ENCODE data around the gene TBC1D1. TPM values are rescaled to one million over a fixed set of nuclear protein-coding genes. Genes with fewer than 3 reads are reported as not detected.

Gene TBC1D1
- polyA plus RNA-seq, 3 donors from 2014 or later: 15.2 to 33.3 (median 18.0) TPM

- no peak overlapping the region for H3K4me3 Mint-ChIP-seq
- peaks cover 3 to 26% (median 21%) of the 10 kb centered on the region in 3 donors for H3K36me3 Mint-ChIP-seq
- H3K27me3 Mint-ChIP-seq (ENCODE audit: low read depth in 3 of 3): peaks cover 0 to 2% (median 0%) of the 10 kb centered on the region in 3 donors
- DNase-seq: no peak
- H3K27ac Mint-ChIP-seq: no peak overlapping the region
- no peaks in the 10 kb centered on the region for H3K9me3 Mint-ChIP-seq
- peaks cover 28 to 48% of the 10 kb centered on the region in 2 donors for H3K4me1 Mint-ChIP-seq
These were observed 60.8 kb downstream of the TBC1D1 start for GRCh38 chr4:37951461-37952352.

GRCh38 chr4:37953156-37953555, 62.3 kb downstream of the TBC1D1 start:
- H3K9me3 Mint-ChIP-seq: no peaks in the 10 kb centered on the region
- peaks cover 18 to 34% of the 10 kb centered on the region in 2 donors for H3K4me1 Mint-ChIP-seq
- H3K27me3 Mint-ChIP-seq (ENCODE audit: low read depth in 3 of 3): peaks cover 0 to 2% (median 0%) of the 10 kb centered on the region in 3 donors
- DNase-seq: no peak
- no peak overlapping the region for H3K4me3 Mint-ChIP-seq
- peaks cover 3 to 26% (median 21%) of the 10 kb centered on the region in 3 donors for H3K36me3 Mint-ChIP-seq
- H3K27ac Mint-ChIP-seq: no peak overlapping the region

- no peak overlapping the region for H3K4me3 Mint-ChIP-seq
- DNase-seq: no peak
- no peak overlapping the region for H3K27ac Mint-ChIP-seq
- no peaks in the 10 kb centered on the region for H3K9me3 Mint-ChIP-seq
- H3K4me1 Mint-ChIP-seq: peaks cover 12 to 28% of the 10 kb centered on the region in 2 donors
- H3K27me3 Mint-ChIP-seq (ENCODE audit: low read depth in 3 of 3): peaks cover 0 to 2% (median 0%) of the 10 kb centered on the region in 3 donors
- H3K36me3 Mint-ChIP-seq: peaks cover 3 to 26% (median 21%) of the 10 kb centered on the region in 3 donors
These were observed 62.9 kb downstream of the TBC1D1 start for GRCh38 chr4:37953620-37954293.

- Mint-ChIP-seq H3K4me3 (no peak overlapping the region), H3K4me1 (peaks cover 0 to 4% of the 10 kb centered on the region in 2 donors), H3K27ac (no peak overlapping the region), H3K27me3 (ENCODE audit: low read depth in 3 of 3) (no peaks in the 10 kb centered on the region), H3K9me3 (no peaks in the 10 kb centered on the region), H3K36me3 (peaks cover 3 to 18% (median 14%) of the 10 kb centered on the region in 3 donors)
- DNase-seq: no peak
These were observed 66.1 kb downstream of the TBC1D1 start for GRCh38 chr4:37956941-37957340.

- no peaks in the 10 kb centered on the region for H3K27me3 Mint-ChIP-seq (ENCODE audit: low read depth in 3 of 3)
- no peak overlapping the region for H3K27ac Mint-ChIP-seq
- H3K4me1 Mint-ChIP-seq: peaks cover 3 to 5% of the 10 kb centered on the region in 2 donors
- no peaks in the 10 kb centered on the region for H3K9me3 Mint-ChIP-seq
- no peak for DNase-seq
- H3K36me3 Mint-ChIP-seq: no peaks in the 10 kb centered on the region
- no peak overlapping the region for H3K4me3 Mint-ChIP-seq
These were observed 68.0 kb downstream of the TBC1D1 start for GRCh38 chr4:37958932-37959331.

- H3K36me3 Mint-ChIP-seq: no peaks in the 10 kb centered on the region
- peaks cover 7 to 15% of the 10 kb centered on the region in 2 donors for H3K4me1 Mint-ChIP-seq
- no peaks in the 10 kb centered on the region for H3K9me3 Mint-ChIP-seq
- peak within 1 kb of the TSS in 2 of 6 donors; percentile 4 to 25 for H3K27ac Mint-ChIP-seq
- H3K27me3 Mint-ChIP-seq (ENCODE audit: low read depth in 3 of 3): no peaks in the 10 kb centered on the region
- no peak for DNase-seq
- H3K4me3 Mint-ChIP-seq: no peak within 1 kb of the TSS
These were observed 69.2 kb downstream of the TBC1D1 start, which contains the start of gene PTTG2 for GRCh38 chr4:37960098-37960497. PTTG2 (plus strand) TSS chr4:37960398; CDS start chr4:37960435, 37 bp downstream.

- H3K27ac Mint-ChIP-seq: peak overlapping the region in 2 of 6 donors; percentile 4 to 25
- no peak overlapping the region for H3K4me3 Mint-ChIP-seq
- no peaks in the 10 kb centered on the region for H3K36me3 Mint-ChIP-seq
- peaks cover 10 to 19% of the 10 kb centered on the region in 2 donors for H3K4me1 Mint-ChIP-seq
- no peak for DNase-seq
- H3K27me3 Mint-ChIP-seq (ENCODE audit: low read depth in 3 of 3): peaks cover 0 to 2% (median 0%) of the 10 kb centered on the region in 3 donors
- H3K9me3 Mint-ChIP-seq: no peaks in the 10 kb centered on the region
These were observed 70.0 kb downstream of the TBC1D1 start for GRCh38 chr4:37960679-37961450.

- H3K4me1 Mint-ChIP-seq: peaks cover 12 to 19% of the 10 kb centered on the region in 2 donors
- no peaks in the 10 kb centered on the region for H3K36me3 Mint-ChIP-seq
- no peaks in the 10 kb centered on the region for H3K9me3 Mint-ChIP-seq
- peaks cover 0 to 2% (median 0%) of the 10 kb centered on the region in 3 donors for H3K27me3 Mint-ChIP-seq (ENCODE audit: low read depth in 3 of 3)
- no peak overlapping the region for H3K4me3 Mint-ChIP-seq
- DNase-seq: no peak
- no peak overlapping the region for H3K27ac Mint-ChIP-seq
These were observed 74.0 kb downstream of the TBC1D1 start for GRCh38 chr4:37964734-37965457.

GRCh38 chr4:37966044-37966443, 75.2 kb downstream of the TBC1D1 start:
- Mint-ChIP-seq H3K4me1 (peaks cover 16 to 28% of the 10 kb centered on the region in 2 donors), H3K27ac (no peak overlapping the region), H3K36me3 (no peaks in the 10 kb centered on the region), H3K27me3 (ENCODE audit: low read depth in 3 of 3) (peaks cover 0 to 2% (median 0%) of the 10 kb centered on the region in 3 donors), H3K4me3 (no peak overlapping the region), H3K9me3 (no peaks in the 10 kb centered on the region)
- no peak for DNase-seq

- Mint-ChIP-seq H3K4me3 (no peak overlapping the region), H3K4me1 (peaks cover 16 to 29% of the 10 kb centered on the region in 2 donors), H3K36me3 (no peaks in the 10 kb centered on the region), H3K27me3 (ENCODE audit: low read depth in 3 of 3) (peaks cover 0 to 2% (median 0%) of the 10 kb centered on the region in 3 donors), H3K9me3 (no peaks in the 10 kb centered on the region), H3K27ac (peak overlapping the region in 1 of 6 donors; percentile 31)
- no peak for DNase-seq
These were observed 76.9 kb downstream of the TBC1D1 start for GRCh38 chr4:37967736-37968135.

GRCh38 chr4:37968747-37969146, 77.9 kb downstream of the TBC1D1 start:
- Mint-ChIP-seq H3K27ac (no peak overlapping the region), H3K4me1 (peaks cover 15 to 26% of the 10 kb centered on the region in 2 donors), H3K27me3 (ENCODE audit: low read depth in 3 of 3) (peaks cover 0 to 2% (median 0%) of the 10 kb centered on the region in 3 donors), H3K36me3 (no peaks in the 10 kb centered on the region), H3K4me3 (no peak overlapping the region), H3K9me3 (no peaks in the 10 kb centered on the region)
- no peak for DNase-seq

GRCh38 chr4:37970702-37971101, 79.8 kb downstream of the TBC1D1 start:
- no peak overlapping the region for H3K27ac Mint-ChIP-seq
- no peak overlapping the region for H3K4me3 Mint-ChIP-seq
- no peaks in the 10 kb centered on the region for H3K36me3 Mint-ChIP-seq
- peaks cover 6 to 10% of the 10 kb centered on the region in 2 donors for H3K4me1 Mint-ChIP-seq
- DNase-seq: peak; percentile 46 to 61 (median 57)
- H3K9me3 Mint-ChIP-seq: no peaks in the 10 kb centered on the region
- H3K27me3 Mint-ChIP-seq (ENCODE audit: low read depth in 3 of 3): peaks cover 0 to 2% (median 0%) of the 10 kb centered on the region in 3 donors

- no peaks in the 10 kb centered on the region for H3K9me3 Mint-ChIP-seq
- H3K4me3 Mint-ChIP-seq: no peak overlapping the region
- DNase-seq: no peak
- H3K27ac Mint-ChIP-seq: no peak overlapping the region
- peaks cover 6 to 10% of the 10 kb centered on the region in 2 donors for H3K4me1 Mint-ChIP-seq
- no peaks in the 10 kb centered on the region for H3K36me3 Mint-ChIP-seq
- no peaks in the 10 kb centered on the region for H3K27me3 Mint-ChIP-seq (ENCODE audit: low read depth in 3 of 3)
These were observed 80.3 kb downstream of the TBC1D1 start for GRCh38 chr4:37971202-37971601.
